Measurements from ENCODE around the gene TMEM225B. TPM values are rescaled to one million over a fixed set of nuclear protein-coding genes. Genes with fewer than 3 reads are reported as not detected.

The TMEM225B gene
- total and polyA plus RNA-seq, 4 donors = 0.10 to 0.28 (median 0.17) TPM; not detected in 1

DNA sequence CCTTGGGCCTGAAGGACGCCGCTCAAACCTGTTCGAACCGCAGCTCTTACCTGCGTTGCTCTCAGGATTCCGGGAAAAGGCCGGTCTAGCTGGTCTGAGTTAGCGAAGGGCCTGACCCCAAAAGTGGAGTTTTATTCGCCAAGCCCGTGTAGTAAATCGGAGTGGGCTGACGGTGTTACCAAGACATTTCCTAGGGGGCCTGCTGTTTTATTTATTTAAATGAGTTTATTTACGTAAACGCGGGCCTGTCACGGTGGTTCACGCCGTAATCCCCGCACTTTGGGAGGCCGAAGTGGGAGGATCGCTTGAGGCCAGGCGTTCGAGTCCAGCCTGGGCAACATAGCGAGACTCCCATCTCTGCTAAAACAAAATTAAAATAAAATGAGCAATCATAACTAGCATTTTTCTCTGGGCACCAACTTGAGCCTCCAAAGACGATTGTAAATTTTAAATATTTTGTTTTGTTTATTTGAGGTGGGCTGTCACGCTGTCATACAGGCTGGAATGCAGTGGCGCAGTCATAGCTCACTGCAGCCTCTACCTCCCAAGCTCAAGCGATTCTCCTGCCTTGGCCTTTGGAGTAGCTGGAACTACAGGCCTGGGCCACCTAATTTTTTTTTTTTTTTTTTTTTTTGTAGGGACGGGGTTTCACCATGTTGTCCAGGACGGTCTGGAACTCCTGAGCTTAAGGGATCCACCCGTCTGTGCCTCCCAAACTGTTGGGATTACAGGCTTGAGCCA lies 38.7 kb upstream of the TMEM225B start:
- no peak for DNase-seq (ENCODE audit: low spot score)
- TF ChIP-seq HNF4A (conservative IDR thresholded peaks at IDR 0.05) = no peak
- TF ChIP-seq TAF1 (conservative IDR thresholded peaks at IDR 0.05) = no peak
- no peak for TF ChIP-seq GABPA (IDR thresholded peaks at IDR 0.05 in 1 of 2, conservative IDR thresholded peaks at IDR 0.05 in 1 of 2)
- TF ChIP-seq SP1 (IDR thresholded peaks at IDR 0.05) = no peak
- no peak for TF ChIP-seq RAD21 (IDR thresholded peaks at IDR 0.05)
- TF ChIP-seq, protein P1, sequence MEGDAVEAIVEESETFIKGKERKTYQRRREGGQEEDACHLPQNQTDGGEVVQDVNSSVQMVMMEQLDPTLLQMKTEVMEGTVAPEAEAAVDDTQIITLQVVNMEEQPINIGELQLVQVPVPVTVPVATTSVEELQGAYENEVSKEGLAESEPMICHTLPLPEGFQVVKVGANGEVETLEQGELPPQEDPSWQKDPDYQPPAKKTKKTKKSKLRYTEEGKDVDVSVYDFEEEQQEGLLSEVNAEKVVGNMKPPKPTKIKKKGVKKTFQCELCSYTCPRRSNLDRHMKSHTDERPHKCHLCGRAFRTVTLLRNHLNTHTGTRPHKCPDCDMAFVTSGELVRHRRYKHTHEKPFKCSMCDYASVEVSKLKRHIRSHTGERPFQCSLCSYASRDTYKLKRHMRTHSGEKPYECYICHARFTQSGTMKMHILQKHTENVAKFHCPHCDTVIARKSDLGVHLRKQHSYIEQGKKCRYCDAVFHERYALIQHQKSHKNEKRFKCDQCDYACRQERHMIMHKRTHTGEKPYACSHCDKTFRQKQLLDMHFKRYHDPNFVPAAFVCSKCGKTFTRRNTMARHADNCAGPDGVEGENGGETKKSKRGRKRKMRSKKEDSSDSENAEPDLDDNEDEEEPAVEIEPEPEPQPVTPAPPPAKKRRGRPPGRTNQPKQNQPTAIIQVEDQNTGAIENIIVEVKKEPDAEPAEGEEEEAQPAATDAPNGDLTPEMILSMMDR (IDR thresholded peaks at IDR 0.05; ENCODE audit: low read depth, low read length, missing input control) = no peak
- no peak for TF ChIP-seq JUND (IDR thresholded peaks at IDR 0.05)
- no peak for TF ChIP-seq RXRA (IDR thresholded peaks at IDR 0.05)
- TF ChIP-seq NR2F2 (IDR thresholded peaks at IDR 0.05) = no peak
- no peak for TF ChIP-seq FOXA2 (IDR thresholded peaks at IDR 0.05)
- TF ChIP-seq, protein P2, sequence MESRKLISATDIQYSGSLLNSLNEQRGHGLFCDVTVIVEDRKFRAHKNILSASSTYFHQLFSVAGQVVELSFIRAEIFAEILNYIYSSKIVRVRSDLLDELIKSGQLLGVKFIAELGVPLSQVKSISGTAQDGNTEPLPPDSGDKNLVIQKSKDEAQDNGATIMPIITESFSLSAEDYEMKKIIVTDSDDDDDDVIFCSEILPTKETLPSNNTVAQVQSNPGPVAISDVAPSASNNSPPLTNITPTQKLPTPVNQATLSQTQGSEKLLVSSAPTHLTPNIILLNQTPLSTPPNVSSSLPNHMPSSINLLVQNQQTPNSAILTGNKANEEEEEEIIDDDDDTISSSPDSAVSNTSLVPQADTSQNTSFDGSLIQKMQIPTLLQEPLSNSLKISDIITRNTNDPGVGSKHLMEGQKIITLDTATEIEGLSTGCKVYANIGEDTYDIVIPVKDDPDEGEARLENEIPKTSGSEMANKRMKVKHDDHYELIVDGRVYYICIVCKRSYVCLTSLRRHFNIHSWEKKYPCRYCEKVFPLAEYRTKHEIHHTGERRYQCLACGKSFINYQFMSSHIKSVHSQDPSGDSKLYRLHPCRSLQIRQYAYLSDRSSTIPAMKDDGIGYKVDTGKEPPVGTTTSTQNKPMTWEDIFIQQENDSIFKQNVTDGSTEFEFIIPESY (IDR thresholded peaks at IDR 0.05) = no peak
- no peak for TF ChIP-seq HNF4G (IDR thresholded peaks at IDR 0.05)
- Histone ChIP-seq H3K4me3 (ENCODE audit: low read depth in 1 of 3, low read length in 3 of 3) (peak overlapping the region; percentile 71 to 100 (median 90)), H3K36me3 (ENCODE audit: control insufficient read depth in 4 of 4, insufficient read depth in 3 of 4, low read depth in 1 of 4, low read length in 3 of 4) (peaks cover 10 to 41% (median 39%) of the 10 kb centered on the region in 4 donors), H3K27me3 (ENCODE audit: control insufficient read depth in 4 of 4, insufficient read depth in 4 of 4, low read length in 3 of 4) (no peaks in the 10 kb centered on the region), H3K9ac (ENCODE audit: low read depth in 1 of 2, low read length in 2 of 2) (peak overlapping the region; percentile 95 to 96), H3K9me3 (ENCODE audit: control insufficient read depth in 4 of 4, low read length in 3 of 4) (no peaks in the 10 kb centered on the region), H3K27ac (ENCODE audit: low read depth in 1 of 2, low read length in 2 of 2) (peak overlapping the region; percentile 92), H3K4me1 (ENCODE audit: control insufficient read depth in 4 of 4, insufficient read depth in 4 of 4, low read length in 3 of 4) (peaks cover 3 to 14% (median 9%) of the 10 kb centered on the region in 4 donors)
- 27% methylated on average over 31 of the region's 31 CpGs for WGBS

DNA sequence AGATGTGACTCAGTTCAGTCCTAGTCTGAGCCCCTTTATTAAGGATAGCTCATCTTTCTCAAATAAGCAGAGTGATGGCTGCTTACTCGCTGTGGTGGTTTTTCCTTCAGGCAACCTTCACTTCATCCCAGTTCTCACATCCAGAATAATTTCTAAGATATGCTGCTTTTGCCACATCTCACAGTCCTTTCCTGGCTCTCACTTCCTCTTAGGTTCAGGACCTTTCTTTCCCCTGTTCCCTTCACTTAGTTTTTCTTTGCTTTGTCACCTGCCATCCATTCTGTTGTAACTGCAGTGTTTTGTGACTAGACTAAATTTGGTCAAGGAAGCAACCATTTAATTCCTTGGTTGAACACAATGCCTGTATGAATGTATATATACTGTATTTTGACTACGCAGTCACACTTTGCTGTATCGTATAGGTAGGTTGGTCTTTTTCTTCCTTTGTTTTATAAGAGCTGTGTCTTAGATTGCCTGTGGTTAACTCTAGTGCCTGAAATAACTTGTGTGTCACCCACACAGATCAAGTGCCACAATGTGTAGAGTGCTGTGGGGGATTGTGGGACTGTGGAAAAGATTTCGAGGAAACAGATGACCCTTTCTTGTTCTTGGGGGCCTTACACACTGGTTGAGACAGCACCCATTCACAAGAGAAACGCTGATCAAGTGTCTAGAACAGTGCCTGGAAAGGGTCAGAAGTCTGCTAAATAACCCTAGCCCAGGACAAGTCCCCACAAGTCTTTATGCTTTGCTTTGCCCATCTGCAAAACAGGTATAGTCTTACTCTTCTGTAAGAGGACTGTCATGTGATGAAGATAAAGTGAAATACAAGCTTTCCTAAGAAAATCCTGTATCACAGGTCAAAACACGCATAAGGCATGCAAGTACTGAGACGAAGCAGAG lies 37.0 kb upstream of the TMEM225B start:
- WGBS = 96% methylated on average over 7 of the region's 7 CpGs
- no peak overlapping the region for H3K4me3 ChIP-seq (ENCODE audit: low read depth in 1 of 3, low read length in 3 of 3)
- no peak overlapping the region for H3K9ac ChIP-seq (ENCODE audit: low read depth in 1 of 2, low read length in 2 of 2)
- H3K27ac ChIP-seq (ENCODE audit: low read depth in 1 of 2, low read length in 2 of 2) = no peak overlapping the region
- DNase-seq (ENCODE audit: low spot score) = no peak
- H3K9me3 ChIP-seq (ENCODE audit: control insufficient read depth in 4 of 4, low read length in 3 of 4) = no peaks in the 10 kb centered on the region
- H3K27me3 ChIP-seq (ENCODE audit: control insufficient read depth in 4 of 4, insufficient read depth in 4 of 4, low read length in 3 of 4) = no peaks in the 10 kb centered on the region
- H3K4me1 ChIP-seq (ENCODE audit: control insufficient read depth in 4 of 4, insufficient read depth in 4 of 4, low read length in 3 of 4) = peaks cover 3 to 14% (median 9%) of the 10 kb centered on the region in 4 donors
- peaks cover 10 to 48% (median 46%) of the 10 kb centered on the region in 4 donors for H3K36me3 ChIP-seq (ENCODE audit: control insufficient read depth in 4 of 4, insufficient read depth in 3 of 4, low read depth in 1 of 4, low read length in 3 of 4)
- TF ChIP-seq, protein P2 (IDR thresholded peaks at IDR 0.05) = no peak
- TF ChIP-seq JUND (IDR thresholded peaks at IDR 0.05) (no peak), HNF4A (conservative IDR thresholded peaks at IDR 0.05) (no peak), FOXA2 (IDR thresholded peaks at IDR 0.05) (no peak), TAF1 (conservative IDR thresholded peaks at IDR 0.05) (no peak), EGR1 (IDR thresholded peaks at IDR 0.05; ENCODE audit: low read depth in 2 of 2) (no peak), GABPA (IDR thresholded peaks at IDR 0.05 in 1 of 2, conservative IDR thresholded peaks at IDR 0.05 in 1 of 2) (no peak), YY1 (IDR thresholded peaks at IDR 0.05) (no peak), RXRA (IDR thresholded peaks at IDR 0.05) (no peak)
- TF ChIP-seq, protein P3, sequence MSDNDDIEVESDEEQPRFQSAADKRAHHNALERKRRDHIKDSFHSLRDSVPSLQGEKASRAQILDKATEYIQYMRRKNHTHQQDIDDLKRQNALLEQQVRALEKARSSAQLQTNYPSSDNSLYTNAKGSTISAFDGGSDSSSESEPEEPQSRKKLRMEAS (IDR thresholded peaks at IDR 0.05) = no peak
